UCSD-AML1 (cell line): ENCODE results near the gene SLC12A4.
"Not testable (repeated sequence)": the region's sequence is repeated elsewhere in the genome, so short reads cannot be mapped to it uniquely, and the experiment has no call there.

Experiments used
- DNase-seq: peaks from one replicate; lab custom pipeline; 2025; ENCODE audit not compliant: unreplicated experiment; lab: John Stamatoyannopoulos, UW

Gene SLC12A4

GRCh38 chr16:67988675-67989074, 20.2 kb upstream of the SLC12A4 start:
- no peak for DNase-seq

- no peak for DNase-seq
Measured at GRCh38 chr16:67987460-67988160, 19.2 kb upstream of the SLC12A4 start.

DNA sequence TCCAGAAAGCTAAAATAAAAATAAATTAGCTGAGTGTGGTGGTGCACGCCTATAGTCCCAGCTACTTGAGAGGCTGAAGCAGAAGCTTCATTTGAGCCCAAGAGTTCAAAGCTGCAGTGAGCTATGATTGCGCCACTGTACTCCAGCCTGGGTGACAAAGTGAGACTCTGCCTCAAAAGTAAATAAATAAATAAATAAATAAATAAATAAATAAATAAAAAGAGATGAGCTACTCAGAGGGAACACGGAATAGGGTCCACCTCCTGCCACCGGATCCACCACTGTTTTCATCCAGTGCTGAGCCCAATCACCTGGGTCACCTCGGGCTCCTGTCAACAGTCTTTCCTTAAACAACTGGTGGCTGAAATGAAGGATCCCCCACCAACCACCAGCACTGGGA, 18.5 kb upstream of the SLC12A4 start:
- DNase-seq: no peak

GRCh38 chr16:67982011-67982696, 13.7 kb upstream of the SLC12A4 start:
- no peak for DNase-seq

DNA sequence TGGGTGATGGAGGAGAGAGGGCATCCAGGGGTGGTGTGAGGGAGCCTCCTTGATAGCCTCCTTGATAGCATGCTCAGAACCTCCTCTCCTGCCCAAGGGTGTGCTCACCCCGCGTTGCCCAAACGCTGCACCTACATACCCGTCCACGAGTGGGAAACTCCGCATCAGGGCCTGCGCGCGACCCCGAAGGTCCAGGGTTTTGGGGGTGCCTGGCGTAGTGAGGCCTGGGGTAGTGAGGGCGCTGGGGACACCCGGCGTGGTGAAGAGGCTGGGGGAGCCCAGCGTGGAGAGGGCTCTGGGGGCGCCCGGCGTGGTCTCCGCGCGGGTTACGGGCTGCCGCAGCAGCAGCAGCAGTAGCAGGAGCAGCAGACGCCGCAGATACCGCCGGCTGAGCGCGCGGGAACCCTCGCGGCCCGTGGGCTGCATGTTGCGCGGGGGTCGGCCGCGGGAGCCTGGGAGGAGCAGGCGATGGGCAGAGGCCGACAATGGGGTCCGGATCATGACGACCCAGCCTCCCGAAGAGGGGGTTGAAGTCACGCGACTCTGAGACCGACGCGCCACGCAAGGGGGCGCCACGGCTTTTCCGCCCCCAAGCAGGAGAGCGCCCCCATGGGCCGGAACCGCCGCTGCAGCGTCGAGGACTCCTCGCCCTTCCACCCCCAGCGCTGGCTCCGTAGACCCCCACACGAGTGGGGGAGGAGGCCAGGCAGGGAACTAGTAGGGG, 11.7 kb upstream of the SLC12A4 start, which contains the start of gene DPEP3:
Gene DPEP3, minus strand, starts transcription at position 545 of the 724 bp plus-strand sequence. Its CDS starts 119 bp downstream, at position 426.
- no peak for DNase-seq

DNA sequence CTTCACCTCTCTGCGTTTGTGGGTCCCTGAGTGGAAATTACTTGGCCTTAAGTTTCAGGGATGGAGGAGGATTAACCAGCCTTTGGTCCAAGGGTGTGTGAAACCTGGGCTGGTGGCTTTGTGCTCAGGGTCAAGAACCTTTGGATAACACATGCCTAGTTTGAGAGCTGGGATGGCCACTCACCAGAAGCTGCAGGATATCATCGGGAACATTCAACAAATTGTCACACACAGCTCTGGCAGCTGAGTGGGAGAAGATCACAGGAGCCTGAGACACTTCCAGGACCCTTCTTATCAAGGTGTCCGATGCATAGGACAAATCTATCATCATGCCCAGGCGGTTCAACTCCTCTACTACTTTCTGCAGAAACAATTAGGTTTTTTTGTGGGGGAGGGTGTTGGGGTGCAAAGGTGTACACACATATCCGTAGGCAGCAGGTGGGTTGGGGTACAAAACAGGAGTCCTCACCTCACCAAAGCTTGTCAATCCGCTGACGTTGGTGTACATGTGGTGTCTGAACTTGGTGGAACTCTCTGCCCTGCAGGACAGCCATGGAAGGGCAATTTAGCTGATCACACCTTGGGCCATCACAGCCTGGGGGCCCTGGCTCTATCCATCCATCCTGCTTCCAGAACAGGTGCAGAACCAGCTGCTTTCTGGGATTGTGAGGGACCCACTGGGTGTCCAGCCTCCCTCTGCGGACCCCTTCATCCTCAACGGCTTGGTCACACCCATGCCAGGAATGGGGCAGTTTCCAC, 9.2 kb upstream of the SLC12A4 start:
- DNase-seq: no peak

- DNase-seq: no peak
Measured at GRCh38 chr16:67977005-67977404, 8.6 kb upstream of the SLC12A4 start.

DNA sequence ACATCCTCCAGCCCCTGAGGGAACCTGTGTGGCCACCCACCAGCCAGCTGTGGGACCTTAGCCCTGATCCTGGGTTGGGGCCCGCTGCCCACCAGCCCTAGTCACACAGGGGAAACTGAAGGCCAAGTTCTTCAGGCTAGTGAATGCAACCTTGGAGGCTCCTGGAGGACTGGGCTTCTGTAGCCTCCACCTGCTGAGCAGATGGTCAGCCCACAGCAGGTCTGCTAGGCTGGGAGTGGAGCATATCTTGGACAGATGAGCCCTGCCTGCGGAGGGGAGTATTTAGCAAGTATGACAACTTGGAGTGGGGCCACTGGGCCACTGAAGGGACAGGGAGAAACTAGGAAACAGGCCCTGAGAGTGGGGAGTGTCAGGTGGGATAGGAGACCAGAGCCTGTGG, 7.8 kb upstream of the SLC12A4 start:
- no peak for DNase-seq

DNA sequence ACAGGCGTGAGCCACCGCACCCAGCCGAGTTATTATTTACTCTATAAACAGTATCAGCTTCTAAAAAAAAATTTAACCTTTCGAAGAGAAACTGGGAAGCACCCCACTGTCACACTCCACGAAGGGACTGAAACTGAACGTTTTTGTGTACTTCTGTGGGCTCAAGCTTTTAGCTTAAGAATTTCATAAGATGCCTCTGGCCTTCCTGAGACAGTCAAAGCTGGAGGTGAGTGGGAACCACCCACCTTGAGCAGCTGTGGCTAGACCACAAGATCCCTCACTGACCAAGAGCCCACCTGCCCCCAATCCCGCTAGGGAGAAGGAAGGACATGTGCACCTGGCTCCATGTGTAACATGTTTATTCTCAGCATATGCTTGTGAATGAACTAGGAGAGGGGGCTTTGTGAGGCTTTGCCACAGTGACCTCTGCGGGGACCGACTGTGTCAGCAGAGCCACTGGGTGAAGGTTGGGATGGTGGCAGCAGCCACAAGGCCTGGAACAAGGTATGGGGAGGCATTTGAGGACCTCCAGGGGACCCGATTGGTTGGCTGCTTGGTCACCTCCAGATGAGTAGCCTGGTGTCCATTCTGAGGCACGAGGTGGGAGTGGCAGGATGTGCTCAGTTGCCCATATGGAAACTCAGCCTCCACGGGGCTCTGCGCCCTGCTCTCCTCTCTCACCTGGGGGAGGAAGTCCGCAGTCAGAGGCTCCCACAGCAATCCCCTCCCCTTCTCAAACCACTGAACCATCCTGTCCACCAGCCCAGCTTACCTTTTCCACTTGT, 7.1 kb upstream of the SLC12A4 start:
- DNase-seq: no peak

GRCh38 chr16:67972285-67972684, 3.8 kb upstream of the SLC12A4 start:
- not testable (repeated sequence) for DNase-seq

GRCh38 chr16:67971111-67971510, 2.7 kb upstream of the SLC12A4 start:
- DNase-seq: no peak

GRCh38 chr16:67969254-67970039, 1.0 kb upstream of the SLC12A4 start:
- DNase-seq: no peak

DNA sequence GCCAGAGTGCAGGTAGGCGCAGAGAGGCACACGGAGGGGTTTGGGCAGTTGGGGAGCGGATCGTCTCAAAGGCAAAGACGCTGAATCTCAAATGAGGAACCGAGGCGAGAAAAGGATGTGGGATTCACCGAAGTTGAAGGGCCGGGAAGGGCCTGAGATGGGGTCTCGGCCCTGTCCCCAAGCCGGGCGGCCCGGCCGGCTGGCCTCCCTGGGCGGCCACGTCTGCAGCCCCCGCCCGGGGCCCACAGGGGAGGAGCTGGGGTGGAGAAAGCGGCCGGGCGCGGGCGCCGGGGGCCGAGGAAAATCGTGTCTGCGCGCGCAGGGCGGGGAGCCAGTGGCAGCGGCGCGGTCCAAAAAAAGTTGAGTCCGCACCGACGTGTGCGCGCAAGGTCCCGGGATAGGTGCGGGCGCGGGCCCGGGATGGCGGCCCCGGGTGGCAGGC, 458 bp downstream of the SLC12A4 start:
- DNase-seq: no peak

DNA sequence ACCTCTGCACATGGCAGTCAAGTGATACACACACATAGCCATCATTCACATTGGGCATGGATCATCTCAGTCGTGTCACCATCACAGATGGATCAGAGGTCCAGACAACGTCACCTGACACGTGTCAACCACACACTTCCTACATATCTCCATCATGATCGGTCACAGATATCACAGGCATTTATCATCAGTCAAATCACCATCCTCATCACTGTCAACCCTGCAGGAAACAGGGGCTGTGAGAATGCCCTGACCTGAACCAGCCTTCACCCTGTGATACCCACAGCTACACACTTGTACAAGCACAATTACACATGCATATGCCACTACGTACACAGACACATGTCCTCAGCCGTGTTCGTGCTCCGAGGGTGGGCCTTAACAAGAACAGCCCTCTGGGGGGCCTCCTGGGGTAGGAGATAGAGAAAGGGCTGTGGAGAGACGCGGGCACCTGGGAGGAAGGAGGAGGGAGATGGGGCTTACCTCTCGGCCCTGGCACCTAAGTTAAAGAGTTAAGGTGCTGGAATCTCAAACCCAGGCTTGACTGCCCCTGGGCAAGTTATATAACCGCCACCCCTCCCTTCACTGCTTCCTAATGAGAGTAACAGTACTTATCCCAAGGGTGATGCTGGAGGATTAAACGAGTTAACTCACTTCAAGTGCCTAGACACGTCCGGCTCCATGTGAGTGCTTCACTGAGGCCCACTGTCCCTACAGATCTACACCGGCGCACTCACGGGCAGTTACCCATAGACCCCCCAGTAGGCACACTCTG, 1.1 kb downstream of the SLC12A4 start:
- DNase-seq: no peak

GRCh38 chr16:67966549-67967182, 1.8 kb downstream of the SLC12A4 start:
- peak; percentile 29 for DNase-seq

DNA sequence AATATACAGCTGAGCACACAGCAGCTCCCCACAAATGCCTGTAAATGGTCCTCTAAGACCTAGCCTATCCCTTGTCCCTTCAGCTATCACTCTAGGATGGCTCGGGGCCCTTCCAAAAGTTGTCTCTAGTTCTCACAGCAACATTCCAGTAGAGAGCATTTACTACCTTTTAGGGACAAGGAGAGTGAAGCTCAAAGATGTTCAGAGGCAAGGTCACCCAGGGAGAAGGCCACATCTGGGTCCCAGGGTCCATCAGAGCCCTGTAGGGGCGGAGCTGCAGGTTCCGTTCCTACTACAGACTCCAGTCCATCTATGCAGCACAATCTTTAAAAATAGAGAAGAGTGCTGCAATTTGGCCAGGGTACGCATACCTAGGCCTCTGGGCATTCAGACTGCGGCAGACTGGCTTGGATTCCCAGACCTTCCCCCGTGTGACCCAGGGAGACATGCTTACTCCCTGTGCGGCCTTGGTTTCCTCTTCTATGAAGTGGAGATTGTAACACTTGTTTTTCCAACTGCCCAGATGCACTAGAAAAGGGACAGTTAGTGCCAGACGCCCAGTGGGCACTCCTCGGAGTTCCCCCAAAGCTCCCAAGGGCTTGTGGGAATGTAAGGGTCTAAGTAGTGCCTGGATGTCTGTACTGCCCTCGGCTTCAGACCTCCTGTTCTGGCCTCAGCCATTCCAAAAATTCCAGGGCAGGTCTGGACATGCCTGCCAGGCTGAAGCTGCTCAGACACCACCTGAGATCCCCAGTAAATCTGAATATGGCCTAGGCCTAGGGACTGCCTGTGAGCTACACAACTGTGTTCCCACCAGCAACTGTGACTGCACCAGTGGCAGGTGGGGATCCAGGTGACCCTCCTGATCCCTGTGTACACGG, 2.5 kb downstream of the SLC12A4 start:
- no peak for DNase-seq

GRCh38 chr16:67964477-67965131, 3.8 kb downstream of the SLC12A4 start:
- no peak for DNase-seq
